ENCODE measurements around the gene MDM1.

GRCh38 chr12:68370667-68371066 is 38.5 kb upstream of the MDM1 start:
- TF ChIP-seq CTCF (conservative IDR thresholded peaks at IDR 0.05; ENCODE audit: low read depth in 2 of 2) (no peak), REST (IDR thresholded peaks at IDR 0.05; ENCODE audit: unreplicated experiment) (no peak), ZNF114 (CRISPR knock-in tag; IDR thresholded peaks at IDR 0.05) (no peak), POLR2AphosphoS5 (IDR thresholded peaks at IDR 0.05; ENCODE audit: low read depth) (no peak), EZH2 (IDR thresholded peaks at IDR 0.05; ENCODE audit: low read depth, unreplicated experiment) (no peak), JUNB (IDR thresholded peaks at IDR 0.05; ENCODE audit: unreplicated experiment) (no peak)

Data from GM23338 (cell line).